Kidney (tissue), 14 donors: ENCODE results near the gene CEP44. TPM values are rescaled to one million over a fixed set of nuclear protein-coding genes. Genes with fewer than 3 reads are reported as not detected.
"Not testable (repeated sequence)": the region's sequence is repeated elsewhere in the genome, so short reads cannot be mapped to it uniquely, and the experiment has no call there.

Experiments used
- DNase-seq, 5 donors: peaks; one replicate each; pipeline ENCODE4 v3.0.0-alpha.2; 2013 to 2020
- FAIRE-seq: peaks from 2 replicates; lab custom pipeline; 2012; peaks lifted over from hg19 to GRCh38; lab: Jason Lieb, UNC
- H3K27ac ChIP-seq, 2 donors: one replicate each; pipeline ENCODE4 v1.7.0; 2013; ENCODE audit warnings: low read depth in 2 of 2, low read length in 2 of 2, inconsistent platforms in 1 of 2
- H3K27me3 ChIP-seq: one replicate; pipeline ENCODE4 v1.7.1; 2013; ENCODE audit warnings: low read length, inconsistent platforms; ENCODE audit not compliant: control insufficient read depth, insufficient read depth
- H3K36me3 ChIP-seq, 3 donors: one replicate each; pipeline versions ENCODE4 v1.7.0 to v1.7.1; 2013; ENCODE audit warnings: low read length in 3 of 3, control low read depth in 1 of 3, inconsistent platforms in 1 of 3; ENCODE audit not compliant: insufficient read depth in 3 of 3, control insufficient read depth in 2 of 3
- H3K4me1 ChIP-seq, 3 donors: one replicate each; pipeline versions ENCODE4 v1.7.0 to v1.7.1; 2013; ENCODE audit warnings: low read length in 3 of 3, inconsistent platforms in 1 of 3, low read depth in 1 of 3; ENCODE audit not compliant: control insufficient read depth in 2 of 3, insufficient read depth in 2 of 3
- H3K4me3 ChIP-seq, 3 donors: one replicate each; pipeline versions ENCODE4 v1.7.0 to v1.8.1; 2013; ENCODE audit warnings: low read length in 3 of 3, control low read depth in 1 of 3, inconsistent platforms in 1 of 3
- H3K9ac ChIP-seq, 3 donors: one replicate each; pipeline versions ENCODE4 v1.7.0 to v1.7.1; 2013; ENCODE audit warnings: low read length in 3 of 3, control low read depth in 1 of 3, inconsistent platforms in 1 of 3
- H3K9me3 ChIP-seq, 3 donors: one replicate each; pipeline versions ENCODE4 v1.7.0 to v1.7.1; 2013; ENCODE audit warnings: low read length in 3 of 3, control low read depth in 1 of 3, inconsistent platforms in 1 of 3; ENCODE audit not compliant: control insufficient read depth in 2 of 3, insufficient read depth in 1 of 3
- CTCF ChIP-seq: IDR thresholded peaks from 3 replicates; pipeline ENCODE4 v1.5.1; 2012; ENCODE audit warnings: mild to moderate bottlenecking, moderate library complexity, borderline replicate concordance; ENCODE audit not compliant: insufficient read depth; ENCODE audit errors: extremely low read depth
- intact Hi-C: fragments of 100-400 bp; cut with DNase I; formaldehyde crosslinking; loops from one replicate; pipeline ENCODE4 v1.11.1; 2022
- polyA plus RNA-seq: library from polyadenylated mRNA; stranded (reverse); fragments of 350-450 nt; fragmentation: Illumina TruSeq; extraction: RNeasy Lipid Tissue Mini Kit (QIAGEN cat#74804); gene quantifications from one replicate; pipeline ENCODE4 v1.2.3, GENCODE V29; 2014; ENCODE audit warnings: low read depth, low replicate concordance; ENCODE audit not compliant: insufficient read depth
- total RNA-seq: library from RNA; stranded (reverse); fragmentation: NEBNext Ultra II Directional; extraction: Animal tissue kit (Norgen Biotek cat#: 25700); gene quantifications from one replicate; pipeline ENCODE4 v1.2.1, GENCODE V29; 2021
- donor health status: control.
- donor health status: control.
- donor health status: control.
- donor health status: control.
- donor health status: control.
- donor health status: DM: yes; HTN: yes; CAD: no.
- donor health status: Normal renal cell carcinoma (clear cell type).

Gene CEP44
- total and polyA plus RNA-seq, 2 donors from 2014 or later: 5.0 to 14.7 TPM

DNA sequence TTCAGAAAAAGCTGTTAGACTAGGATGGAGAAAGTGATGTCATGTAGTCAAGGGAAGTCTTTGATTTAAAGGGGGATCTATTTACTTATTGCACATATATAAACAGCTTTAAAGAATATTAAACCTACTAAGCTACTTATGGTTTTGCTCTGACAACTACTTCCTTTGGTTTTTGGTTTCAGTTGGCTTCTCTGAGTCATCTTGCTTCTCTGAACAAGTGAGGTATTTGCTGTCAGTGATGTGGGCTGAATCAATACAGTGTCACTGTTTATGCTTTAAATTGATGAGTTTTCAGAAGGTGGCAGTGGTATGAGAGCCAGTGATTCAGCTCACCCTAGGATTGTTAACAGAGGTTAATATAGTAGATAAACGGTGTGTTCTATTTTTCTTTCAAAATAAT is 75.1 kb downstream of the CEP44 start:
- no peak for TF ChIP-seq CTCF
- Histone ChIP-seq H3K9me3 (no peaks in the 10 kb centered on the region), H3K27me3 (no peaks in the 10 kb centered on the region), H3K36me3 (no peaks in the 10 kb centered on the region), H3K4me1 (no peaks in the 10 kb centered on the region), H3K4me3 (no peak overlapping the region), H3K27ac (no peak overlapping the region), H3K9ac (no peak overlapping the region)
- intact Hi-C loops: no loop called here
- DNase-seq (no peak), FAIRE-seq (no peak)

GRCh38 chr4:174362340-174362739 is 78.6 kb downstream of the CEP44 start:
- Histone ChIP-seq H3K9me3 (no peaks in the 10 kb centered on the region), H3K4me3 (no peak overlapping the region), H3K27me3 (no peaks in the 10 kb centered on the region), H3K36me3 (no peaks in the 10 kb centered on the region), H3K9ac (no peak overlapping the region), H3K27ac (no peak overlapping the region), H3K4me1 (no peaks in the 10 kb centered on the region)
- DNase-seq: no peak
- no peak for FAIRE-seq
- TF ChIP-seq CTCF: no peak
- intact Hi-C loops: loop anchor here (10.0 kb wide), 1 partner anchor 272 kb away; no protein-coding TSS in a partner anchor

GRCh38 chr4:174363782-174364181 is 80.1 kb downstream of the CEP44 start:
- FAIRE-seq, H3K4me3 ChIP-seq, H3K36me3 ChIP-seq, DNase-seq, H3K27me3 ChIP-seq, H3K27ac ChIP-seq, H3K4me1 ChIP-seq, H3K9me3 ChIP-seq, H3K9ac ChIP-seq: not testable (repeated sequence)
- intact Hi-C loops: loop anchor here (10.0 kb wide), 1 partner anchor 271 kb away; no protein-coding TSS in a partner anchor

DNA sequence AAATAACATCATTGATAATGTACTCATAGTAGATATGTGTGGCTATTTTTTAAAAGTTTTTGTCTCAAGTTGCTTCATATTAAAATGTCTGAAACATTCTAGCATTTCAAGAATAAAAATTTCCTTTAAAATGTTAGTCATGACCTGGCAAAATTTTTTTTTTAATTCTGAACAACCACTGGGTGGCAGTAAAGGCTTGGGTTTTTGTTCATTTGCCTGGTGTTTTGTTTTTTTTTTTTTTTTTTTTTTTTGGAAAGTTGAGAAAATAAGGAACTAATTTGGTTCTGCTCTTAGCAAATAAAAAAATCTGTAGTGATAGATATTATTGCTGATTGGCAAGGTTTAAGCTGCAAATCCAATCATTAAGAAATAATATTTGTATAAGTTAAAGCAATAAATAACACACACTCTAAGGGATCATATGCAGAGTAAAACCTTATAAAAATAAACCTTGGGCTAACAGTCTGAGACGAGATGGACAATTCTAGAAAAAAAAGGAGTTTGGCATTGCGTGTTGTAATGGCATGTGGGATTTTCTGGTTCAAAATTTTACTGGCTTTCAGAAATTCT is 81.4 kb downstream of the CEP44 start:
- Histone ChIP-seq H3K9ac (no peak overlapping the region), H3K27ac (no peak overlapping the region), H3K27me3 (no peaks in the 10 kb centered on the region), H3K36me3 (no peaks in the 10 kb centered on the region), H3K9me3 (no peaks in the 10 kb centered on the region), H3K4me3 (no peak overlapping the region), H3K4me1 (no peaks in the 10 kb centered on the region)
- TF ChIP-seq CTCF: peak; percentile 54
- DNase-seq (peak in 2 of 5 donors; percentile 60 to 67), FAIRE-seq (peak; percentile 98)
- intact Hi-C loops: loop anchor here (10.0 kb wide), 1 partner anchor 270 kb away; no protein-coding TSS in a partner anchor
